Measurements from ENCODE around the gene SMARCB1.

SMARCB1 gene

DNA sequence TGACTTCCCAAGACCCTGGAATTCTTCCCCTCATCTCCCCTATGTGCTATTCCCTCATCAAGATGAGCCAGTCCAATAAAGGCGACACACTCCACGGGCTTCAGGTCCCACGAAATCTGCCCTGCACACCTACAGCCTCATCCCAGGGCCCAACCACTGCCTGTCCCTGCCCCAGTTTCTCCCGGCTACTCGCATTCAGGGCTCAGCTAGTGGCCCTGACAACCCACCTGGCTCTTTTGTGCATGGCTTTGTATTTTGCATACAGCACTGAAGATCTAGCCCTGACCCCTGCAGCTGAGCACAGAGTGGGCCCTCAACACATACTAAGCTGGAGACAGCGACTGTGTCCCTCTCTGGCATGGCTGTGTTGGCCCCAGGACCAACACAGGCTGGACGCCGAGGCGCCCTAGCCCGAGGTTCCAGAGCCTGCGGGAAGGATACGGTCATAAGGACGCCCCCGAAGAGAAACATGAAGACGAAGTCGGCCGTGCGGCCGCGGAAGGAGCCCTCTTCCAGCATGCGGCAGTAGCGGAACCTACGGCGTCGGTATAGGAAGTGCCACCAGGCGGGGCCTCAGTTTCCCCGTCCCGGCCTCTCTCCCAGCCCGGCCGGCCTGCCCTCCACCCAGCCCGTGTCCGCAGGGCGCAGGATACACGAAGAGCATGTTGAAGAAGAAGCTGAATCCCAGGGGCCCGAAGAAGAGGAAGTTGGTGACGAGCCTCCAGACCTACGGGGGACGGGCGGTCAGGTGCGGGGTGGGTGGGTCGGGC, 51.3 kb downstream of the SMARCB1 start:
- H3K4me3 ChIP-seq (ENCODE audit: low read depth, low read length) = peak overlapping the region; percentile 45
- no peak for DNase-seq (ENCODE audit: low read depth)

GRCh38 chr22:23838681-23839468, 52.1 kb downstream of the SMARCB1 start, which contains the start of gene DERL3:
Gene DERL3 (minus strand): TSS chr22:23839006. CDS start chr22:23838987, 19 bp downstream.
- DNase-seq (ENCODE audit: low read depth) = peak; percentile 93
- peak within 1 kb of the TSS; percentile 45 for H3K4me3 ChIP-seq (ENCODE audit: low read depth, low read length)

- no peak for DNase-seq (ENCODE audit: low read depth)
- H3K4me3 ChIP-seq (ENCODE audit: low read depth, low read length) = no peak overlapping the region
These were observed 53.3 kb downstream of the SMARCB1 start for GRCh38 chr22:23840026-23840425.

GRCh38 chr22:23841292-23841691, 54.5 kb downstream of the SMARCB1 start:
- no peak overlapping the region for H3K4me3 ChIP-seq (ENCODE audit: low read depth, low read length)
- DNase-seq (ENCODE audit: low read depth) = no peak

DNA sequence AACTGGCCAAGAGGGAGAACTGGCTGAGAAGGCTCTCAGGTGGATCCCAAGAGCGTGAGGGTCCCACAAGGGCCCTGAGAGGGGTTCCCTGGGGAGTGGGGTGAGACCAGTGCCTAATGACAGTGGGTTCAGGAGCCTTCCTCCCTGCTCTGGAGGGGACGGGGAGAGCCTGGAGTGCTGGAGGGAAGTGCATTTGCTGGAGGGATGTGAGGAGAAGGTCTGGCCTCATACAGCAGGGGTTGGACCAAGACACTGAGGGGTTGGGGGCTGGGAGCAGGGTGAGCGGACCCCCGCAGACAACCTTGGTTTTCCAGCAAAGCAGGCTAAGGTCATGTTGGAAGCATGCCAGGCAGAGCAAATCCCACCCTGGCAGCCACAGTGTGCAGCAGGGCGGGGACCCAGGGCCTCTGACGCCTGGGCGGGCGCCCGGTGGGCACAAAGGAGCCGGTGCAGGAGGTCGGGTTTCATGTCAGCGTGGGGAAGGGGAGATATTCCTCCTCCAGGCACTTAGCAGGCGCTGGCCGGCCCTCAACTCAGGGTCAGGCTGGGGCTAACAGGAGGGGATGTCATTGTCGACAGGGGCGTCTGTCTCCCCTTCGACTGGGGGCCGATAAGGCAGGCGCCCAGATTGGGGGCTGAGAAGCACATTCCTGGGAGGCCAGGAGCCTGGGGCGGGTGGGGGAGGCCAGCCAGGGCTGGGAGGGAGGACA, 55.1 kb downstream of the SMARCB1 start:
- no peak overlapping the region for H3K4me3 ChIP-seq (ENCODE audit: low read depth, low read length)
- DNase-seq (ENCODE audit: low read depth) = no peak

GRCh38 chr22:23842599-23842998, 55.8 kb downstream of the SMARCB1 start:
- DNase-seq (ENCODE audit: low read depth) = no peak
- H3K4me3 ChIP-seq (ENCODE audit: low read depth, low read length) = no peak overlapping the region

- no peak overlapping the region for H3K4me3 ChIP-seq (ENCODE audit: low read depth, low read length)
- no peak for DNase-seq (ENCODE audit: low read depth)
These were observed 58.0 kb downstream of the SMARCB1 start for GRCh38 chr22:23844739-23845202.

DNA sequence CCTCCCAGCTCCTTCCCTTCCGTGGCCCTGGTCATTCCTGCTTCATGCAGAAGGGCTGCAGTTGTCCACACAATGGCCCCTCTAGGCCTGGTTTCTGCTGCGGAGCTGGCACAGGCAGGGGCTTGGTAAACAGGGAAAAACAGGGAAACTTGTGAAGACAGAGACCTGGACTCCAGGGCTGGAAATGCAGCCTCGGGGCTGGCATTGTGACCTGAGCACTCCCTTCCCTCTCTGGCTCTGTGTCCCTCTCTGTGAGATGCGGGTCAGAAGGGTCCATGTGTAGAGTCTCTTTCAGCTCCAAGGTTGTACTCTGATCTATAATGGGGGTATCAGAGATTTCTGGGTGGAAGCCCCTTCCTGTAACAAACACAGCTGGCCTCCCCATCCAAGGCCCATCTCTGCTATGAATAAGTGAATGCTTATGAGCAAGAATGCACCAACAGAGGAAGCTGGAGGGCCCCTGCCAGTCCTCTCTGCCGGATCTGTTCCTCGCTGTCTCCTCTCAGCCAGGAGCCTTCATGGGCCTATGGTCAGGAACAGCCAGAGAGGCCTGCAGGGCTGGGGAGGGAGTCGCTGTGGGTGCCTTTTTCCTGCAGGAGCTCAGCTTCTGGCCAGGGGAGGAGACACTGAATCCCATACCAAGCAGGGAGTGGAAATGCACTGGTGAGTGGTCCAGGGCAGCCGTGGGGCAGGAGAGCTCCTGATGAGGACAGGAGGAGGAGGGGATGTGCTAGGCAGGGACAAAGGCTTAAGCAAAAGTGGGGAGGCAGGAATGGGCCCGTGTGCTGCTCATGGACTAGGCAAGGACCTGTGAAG, 58.7 kb downstream of the SMARCB1 start:
- no peak overlapping the region for H3K4me3 ChIP-seq (ENCODE audit: low read depth, low read length)
- DNase-seq (ENCODE audit: low read depth) = no peak

DNA sequence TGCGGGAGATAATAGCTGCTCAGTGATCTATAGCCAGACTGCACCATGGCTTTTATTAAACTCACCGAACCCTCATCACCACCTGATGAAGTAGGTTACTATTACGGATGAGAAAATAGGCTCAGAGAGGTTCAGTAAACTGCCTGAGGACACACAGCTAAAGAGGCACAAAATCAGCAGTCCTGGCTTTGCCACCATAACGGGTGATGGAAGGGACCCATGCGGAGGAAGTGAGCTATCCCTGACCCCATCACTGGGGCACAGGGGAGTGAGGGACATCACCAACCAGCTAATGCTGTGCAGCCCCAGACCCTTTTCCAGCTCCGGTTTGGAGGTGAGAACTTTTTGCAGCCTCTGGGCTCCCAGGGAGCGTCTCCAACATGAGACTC, 59.3 kb downstream of the SMARCB1 start:
- no peak for DNase-seq (ENCODE audit: low read depth)
- no peak overlapping the region for H3K4me3 ChIP-seq (ENCODE audit: low read depth, low read length)

GRCh38 chr22:23847310-23847920, 60.6 kb downstream of the SMARCB1 start:
- no peak overlapping the region for H3K4me3 ChIP-seq (ENCODE audit: low read depth, low read length)
- DNase-seq (ENCODE audit: low read depth) = no peak

DNA sequence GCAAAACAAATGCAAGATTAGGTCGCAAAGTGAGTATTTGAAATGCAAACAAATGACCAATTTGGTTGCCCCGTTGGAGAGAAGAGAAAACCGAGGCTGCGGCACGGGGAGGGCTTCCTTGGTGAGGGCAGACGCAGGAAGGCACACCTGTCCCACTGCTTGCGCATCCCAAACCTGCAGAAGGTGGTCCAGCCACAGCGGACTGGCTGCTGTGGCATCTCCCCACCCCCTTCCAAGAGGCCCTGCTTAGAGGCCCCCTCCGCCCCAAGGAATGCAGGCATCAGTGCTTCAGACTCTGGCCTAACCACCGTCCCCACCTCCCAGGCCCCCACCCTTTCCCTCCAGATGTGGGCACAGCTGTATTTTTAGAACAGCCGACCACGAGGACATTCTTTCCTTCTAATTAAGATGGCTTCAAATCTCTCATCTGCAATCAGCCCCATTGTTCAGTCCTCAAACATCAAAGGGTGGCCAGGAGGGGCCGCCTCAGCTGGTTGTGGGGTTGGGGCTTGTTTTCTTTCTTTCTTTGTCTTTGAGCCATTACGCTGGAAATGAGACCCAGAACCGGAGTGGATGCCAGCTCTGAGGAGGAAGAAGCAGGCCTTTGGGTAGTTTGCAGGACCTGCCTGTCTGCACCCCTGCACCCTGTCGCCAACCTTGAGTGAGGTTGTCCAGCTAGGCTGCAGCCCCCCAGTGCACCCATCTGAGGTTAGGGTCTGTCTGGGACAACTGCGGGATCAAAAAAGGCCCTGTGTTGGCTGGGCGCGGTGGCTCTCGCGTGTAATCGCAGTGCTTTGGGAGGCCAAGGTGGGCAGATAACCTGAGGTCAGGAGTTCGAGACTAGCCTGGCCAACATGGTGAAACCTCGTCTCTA, 61.5 kb downstream of the SMARCB1 start:
- H3K4me3 ChIP-seq (ENCODE audit: low read depth, low read length) = no peak overlapping the region
- no peak for DNase-seq (ENCODE audit: low read depth)

DNA sequence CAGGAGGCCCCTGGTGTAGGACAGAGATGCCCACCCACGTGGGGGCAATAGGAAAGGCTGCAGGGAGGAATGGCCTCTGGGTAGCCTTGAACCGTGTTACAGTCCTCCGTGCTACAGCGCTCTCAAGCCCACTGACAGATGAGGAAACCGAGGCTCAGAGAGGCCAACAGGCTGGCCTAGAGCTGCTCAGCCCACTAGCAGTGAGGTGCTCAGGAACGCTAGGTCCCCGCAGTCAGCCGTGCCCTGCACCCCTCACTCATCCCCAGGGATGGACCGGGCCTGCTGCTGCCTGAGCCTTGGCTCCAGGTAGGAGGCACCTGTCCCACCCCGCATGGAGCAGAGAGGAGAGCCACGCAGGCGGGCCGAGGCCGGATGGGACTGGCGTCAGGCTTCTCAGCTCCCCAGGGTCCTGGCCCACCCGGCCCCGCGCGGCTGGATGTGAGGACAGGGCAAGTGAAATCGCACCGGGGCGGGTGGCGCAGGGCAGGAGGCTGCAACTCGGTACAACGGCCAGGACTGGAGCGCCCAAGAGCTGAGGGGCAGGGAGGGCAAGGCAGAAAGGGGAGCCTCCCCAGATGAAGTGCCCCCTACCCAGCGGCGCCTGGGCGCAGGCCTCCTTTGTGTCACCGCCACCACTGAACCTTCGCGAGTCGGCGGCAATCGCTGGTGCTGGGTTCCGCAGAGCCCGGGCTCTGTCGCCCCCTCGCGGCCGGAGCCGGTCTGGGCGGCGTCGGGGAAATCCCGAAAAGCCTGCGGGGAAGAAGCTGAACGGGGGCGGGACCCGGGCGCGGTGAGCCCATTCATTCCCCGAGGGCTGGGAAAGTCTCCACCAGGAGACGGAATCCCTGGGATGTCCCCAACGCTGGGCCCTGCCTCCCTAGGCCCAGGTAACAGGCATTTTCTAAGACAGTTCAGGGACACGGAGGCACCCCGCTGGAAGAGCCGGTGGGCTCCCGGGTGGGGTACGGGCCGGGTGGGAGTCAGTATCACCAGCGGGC, 62.5 kb downstream of the SMARCB1 start:
- no peak for DNase-seq (ENCODE audit: low read depth)
- no peak overlapping the region for H3K4me3 ChIP-seq (ENCODE audit: low read depth, low read length)

DNA sequence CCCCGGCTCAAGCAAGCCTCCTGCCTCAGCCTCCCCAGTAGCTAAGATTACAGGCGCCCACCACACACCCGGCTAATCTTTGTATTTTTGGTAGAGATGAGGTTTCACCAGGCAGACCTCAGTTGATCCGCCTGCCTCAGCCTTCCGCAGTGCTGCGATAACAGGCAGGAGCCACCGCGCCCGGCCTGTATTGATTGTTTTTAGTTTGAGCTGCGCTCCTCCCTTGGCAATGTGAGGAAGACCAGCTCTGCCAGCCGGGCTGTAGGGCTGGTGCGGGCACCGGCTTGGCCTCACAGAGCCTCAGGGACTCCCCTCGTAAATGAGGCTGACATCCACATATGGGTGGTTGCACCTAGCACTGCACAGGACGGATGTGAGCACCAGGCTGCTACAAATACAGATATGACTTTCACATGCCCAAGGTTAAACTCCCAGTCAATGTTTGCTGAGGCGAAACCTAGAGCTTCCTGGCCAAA, 63.4 kb downstream of the SMARCB1 start:
- no peak overlapping the region for H3K4me3 ChIP-seq (ENCODE audit: low read depth, low read length)
- DNase-seq (ENCODE audit: low read depth) = no peak

DNA sequence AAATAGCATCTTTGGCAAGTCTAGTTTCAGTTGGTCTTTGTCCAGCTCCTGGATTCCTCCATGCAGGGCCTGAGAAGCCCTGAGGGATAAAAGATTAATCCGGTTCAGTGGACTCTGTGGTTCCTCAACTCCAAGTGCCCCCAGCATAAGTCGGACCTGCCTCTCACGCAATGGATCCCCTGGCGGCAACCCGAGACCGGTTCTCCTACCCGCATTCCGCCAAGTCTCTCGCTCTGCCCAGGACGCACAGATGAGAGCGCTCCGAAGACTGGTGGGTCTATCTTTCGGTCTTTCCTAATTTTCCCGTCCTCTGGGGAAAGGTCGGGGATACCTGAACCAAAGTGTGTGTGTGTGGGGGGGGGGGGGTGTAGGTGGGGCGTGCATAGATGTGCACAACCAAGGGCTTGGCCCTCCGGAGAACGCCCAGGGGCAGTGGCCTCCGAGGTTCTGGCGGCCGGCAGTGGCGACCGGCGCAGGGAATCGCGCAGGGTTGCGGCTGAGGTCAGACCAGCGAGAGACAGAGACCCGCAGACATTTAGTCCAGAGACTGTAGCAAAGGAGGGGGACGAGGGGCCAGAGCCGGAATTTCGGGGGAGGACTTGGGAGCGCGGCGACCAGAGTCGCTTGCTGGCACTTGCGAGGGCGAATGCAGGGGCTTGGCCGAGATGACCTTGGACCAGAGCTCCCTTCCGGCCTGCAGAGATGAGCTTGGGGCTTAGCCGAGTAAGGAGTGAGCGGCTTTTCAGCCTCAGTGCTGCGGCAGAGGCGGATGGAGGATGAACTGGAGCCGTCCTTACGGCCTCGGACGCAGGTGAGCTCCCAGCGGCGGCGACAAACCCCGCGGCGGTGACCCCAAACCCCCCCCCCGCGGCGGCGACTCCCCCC, 70.2 kb downstream of the SMARCB1 start:
- H3K4me3 ChIP-seq (ENCODE audit: low read depth, low read length) = peak overlapping the region; percentile 75
- DNase-seq (ENCODE audit: low read depth) = no peak

DNA sequence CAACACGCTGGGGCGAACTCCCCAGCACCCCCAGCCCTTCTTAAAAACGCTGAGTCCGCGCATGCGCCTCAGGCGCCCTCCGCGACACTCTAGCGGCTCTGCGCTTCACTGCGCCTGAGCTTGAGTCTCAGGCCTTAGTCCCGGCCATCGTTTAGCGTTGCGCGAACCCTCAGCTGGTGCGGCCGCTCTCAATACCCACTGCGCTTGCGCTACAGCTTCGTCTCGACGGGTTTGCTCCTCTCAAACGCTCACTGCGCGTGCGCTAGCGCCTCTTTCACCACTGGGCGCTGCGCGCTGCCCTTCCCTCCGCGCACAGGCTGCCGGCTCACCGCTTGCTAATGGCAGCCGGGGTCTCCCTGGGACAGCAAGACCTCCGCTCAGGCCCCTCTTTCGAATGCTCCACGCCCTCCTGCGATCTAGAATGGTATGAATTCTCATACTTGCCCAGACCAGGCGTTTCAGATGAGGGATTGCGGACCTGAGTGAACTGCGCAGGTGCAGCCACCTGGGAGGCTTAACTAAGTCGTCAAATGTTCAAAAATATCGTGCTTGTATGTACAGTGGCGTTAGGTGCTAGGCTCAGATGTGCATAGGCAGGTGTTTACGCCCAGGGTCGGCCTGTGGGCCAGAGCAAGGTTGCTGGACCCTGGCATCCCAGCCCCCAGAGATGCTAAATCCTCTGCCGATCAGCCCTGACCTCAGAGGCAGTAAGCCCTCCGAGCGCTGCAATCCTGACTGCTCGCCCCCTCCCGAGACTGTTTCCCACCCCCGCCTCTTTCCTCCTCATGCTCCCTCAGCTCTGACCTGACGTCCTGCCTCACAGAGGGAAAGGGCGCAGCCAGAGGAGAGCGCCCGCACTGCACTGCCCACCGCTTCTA, 71.1 kb downstream of the SMARCB1 start, which contains the start of gene SLC2A11:
Gene SLC2A11, plus strand, starts transcription at position 270 of the 878 bp plus-strand sequence. Its CDS starts 125 bp downstream, at position 395.
- peak; percentile 83 for DNase-seq (ENCODE audit: low read depth)
- peak within 1 kb of the TSS; percentile 75 for H3K4me3 ChIP-seq (ENCODE audit: low read depth, low read length)
